Measurements from ENCODE around the gene HSH2D.

- TF ChIP-seq EZH2 (optimal IDR thresholded peaks at IDR 0.05; ENCODE audit: low read depth, low read length) (no peak), CTCF (IDR thresholded peaks at IDR 0.05; ENCODE audit: low read length) (no peak), EZH2phosphoT487 (IDR thresholded peaks at IDR 0.05; ENCODE audit: low read length) (no peak)
Observed at GRCh38 chr19:16197188-16197621, 53.7 kb downstream of the HSH2D start.

Measured in MM.1S (cell line).